Mesendoderm (in vitro differentiated cells): ENCODE measurements around the gene THADA. TPM values are rescaled to one million over a fixed set of nuclear protein-coding genes. Genes with fewer than 3 reads are reported as not detected.
A peak's percentile ranks its signal among the peaks of the same experiment; 100 is the strongest.

Experiments
- DNase-seq: peaks from one replicate; pipeline ENCODE4 v3.0.0; 2013
- H2AK5ac ChIP-seq: 2 replicates; pipeline ENCODE4 v1.6.1; 2013; ENCODE audit warnings: low read length, inconsistent platforms
- H2BK120ac ChIP-seq: 2 replicates; pipeline ENCODE4 v1.6.1; 2013; ENCODE audit warnings: low read depth, mild to moderate bottlenecking, low read length, moderate library complexity, mixed read lengths
- H2BK15ac ChIP-seq: replicated peaks from 2 replicates; pipeline ENCODE4 v1.6.1; 2013; ENCODE audit warnings: low read depth, mild to moderate bottlenecking, moderate library complexity
- H2BK5ac ChIP-seq: 2 replicates; pipeline ENCODE4 v1.6.1; 2013; ENCODE audit warnings: low read length, inconsistent platforms
- H3K18ac ChIP-seq: 2 replicates; pipeline ENCODE4 v1.6.1; 2013; ENCODE audit warnings: mild to moderate bottlenecking, low read length, mixed read lengths
- H3K23ac ChIP-seq: one replicate; pipeline ENCODE4 v1.6.1; 2013; ENCODE audit warnings: low read length
- H3K27ac ChIP-seq: 2 replicates; pipeline ENCODE4 v1.5.1; 2013; ENCODE audit warnings: low read depth, mild to moderate bottlenecking, inconsistent platforms, low read length, moderate library complexity
- H3K27me3 ChIP-seq: 2 replicates; pipeline ENCODE4 v1.6.1; 2013; ENCODE audit warnings: low read length, control low read depth, mild to moderate bottlenecking, inconsistent platforms; ENCODE audit not compliant: insufficient read depth, poor library complexity
- H3K36me3 ChIP-seq: 2 replicates; pipeline ENCODE4 v1.6.1; 2013; ENCODE audit warnings: low read length, inconsistent platforms; ENCODE audit not compliant: control insufficient read depth, insufficient read depth
- H3K4ac ChIP-seq: one replicate; pipeline ENCODE4 v1.6.1; 2013; ENCODE audit warnings: low read depth, mild to moderate bottlenecking, low read length, moderate library complexity
- H3K4me1 ChIP-seq: 2 replicates; pipeline ENCODE4 v1.6.1; 2013; ENCODE audit warnings: low read depth, low read length, inconsistent platforms; ENCODE audit not compliant: control insufficient read depth
- H3K4me2 ChIP-seq: 2 replicates; pipeline ENCODE4 v1.6.1; 2013; ENCODE audit warnings: low read length
- H3K4me3 ChIP-seq: 2 replicates; pipeline ENCODE4 v1.5.1; 2013; ENCODE audit warnings: mild to moderate bottlenecking, low read length
- H3K56ac ChIP-seq: one replicate; pipeline ENCODE4 v1.6.1; 2013; ENCODE audit warnings: low read length
- H3K79me1 ChIP-seq: 2 replicates; pipeline ENCODE4 v1.6.1; 2013; ENCODE audit warnings: low read length, inconsistent platforms
- H3K79me2 ChIP-seq: 2 replicates; pipeline ENCODE4 v1.6.1; 2013; ENCODE audit warnings: mild to moderate bottlenecking, low read length; ENCODE audit not compliant: control insufficient read depth, insufficient read depth
- H3K9ac ChIP-seq: 2 replicates; pipeline ENCODE4 v1.6.1; 2013; ENCODE audit warnings: low read length, inconsistent platforms
- H4K5ac ChIP-seq: one replicate; pipeline ENCODE4 v1.6.1; 2013; ENCODE audit warnings: low read length
- H4K8ac ChIP-seq: one replicate; pipeline ENCODE4 v1.6.1; 2013; ENCODE audit warnings: low read depth, mild to moderate bottlenecking, control low read depth, low read length, moderate library complexity
- WGBS: extraction: QIAGEN DNeasy Blood & Tissue Kit; methylation state at CpG from one replicate; pipeline ENCODE4 v1.1.7; 2013; ENCODE audit warnings: low lambda C conversion rate, missing lambda C conversion rate; ENCODE audit not compliant: insufficient coverage; ENCODE audit errors: extremely low coverage; 5-methylcytosine and 5-hydroxymethylcytosine counted together
- small RNA-seq: library from polyadenylated mRNA; stranded (forward); fragments of <200 nt; extraction: miRNeasy Mini kit (QIAGEN cat#:217004); gene quantifications from one replicate; pipeline ENCODE3, GENCODE V24; 2013; ENCODE audit not compliant: insufficient read depth

THADA gene

GRCh38 chr2:43183743-43184142, 412.1 kb downstream of the THADA start:
- DNase-seq, result no peak
- H2BK5ac ChIP-seq, result no peak overlapping the region
- no peak overlapping the region for H2BK120ac ChIP-seq
- H2BK15ac ChIP-seq, result no peak overlapping the region
- no peak overlapping the region for H3K56ac ChIP-seq
- H3K4me3 ChIP-seq, result no peak overlapping the region
- H4K5ac ChIP-seq, result no peak overlapping the region
- H3K36me3 ChIP-seq, result no peaks in the 10 kb centered on the region
- no peak overlapping the region for H4K8ac ChIP-seq
- no peaks in the 10 kb centered on the region for H3K79me1 ChIP-seq
- H3K27me3 ChIP-seq, result no peaks in the 10 kb centered on the region
- no peak overlapping the region for H3K4ac ChIP-seq
- no peak overlapping the region for H3K23ac ChIP-seq
- H3K27ac ChIP-seq, result no peak overlapping the region
- WGBS, result no CpG with 5 or more reads among the region's 5 CpGs
- H3K4me1 ChIP-seq, result peaks cover 1% of the 10 kb centered on the region
- H2AK5ac ChIP-seq, result no peak overlapping the region
- H3K18ac ChIP-seq, result no peak overlapping the region
- no peaks in the 10 kb centered on the region for H3K79me2 ChIP-seq
- H3K4me2 ChIP-seq, result no peak overlapping the region
- H3K9ac ChIP-seq, result no peak overlapping the region

DNA sequence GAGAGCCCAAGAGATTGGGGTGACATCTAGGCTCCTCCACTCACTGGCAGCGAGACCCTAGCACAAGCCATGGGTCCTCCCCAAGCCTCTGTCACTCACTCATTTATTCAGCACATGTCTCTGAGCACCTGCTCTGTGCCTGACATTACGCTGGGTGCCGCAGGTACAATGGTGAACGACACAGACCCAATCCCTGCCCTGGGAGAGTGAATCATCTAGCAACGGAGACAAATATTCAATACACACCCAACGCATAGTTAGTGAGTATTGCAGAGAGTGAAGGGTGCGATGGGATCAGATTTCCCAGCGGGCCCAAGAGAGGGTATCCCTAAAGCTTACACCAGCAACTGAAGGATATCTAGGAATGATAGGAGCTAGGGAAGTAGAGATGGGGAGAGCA, 414.9 kb downstream of the THADA start:
- Histone ChIP-seq H3K4ac (peak overlapping the region; percentile 86), H2BK120ac (no peak overlapping the region), H4K5ac (no peak overlapping the region), H3K79me1 (no peaks in the 10 kb centered on the region), H3K56ac (peak overlapping the region; percentile 80), H3K36me3 (no peaks in the 10 kb centered on the region), H3K23ac (no peak overlapping the region), H3K4me2 (no peak overlapping the region), H3K18ac (peak overlapping the region; percentile 55), H2BK15ac (no peak overlapping the region), H3K4me1 (peaks cover 8% of the 10 kb centered on the region), H3K4me3 (no peak overlapping the region), H4K8ac (no peak overlapping the region), H3K79me2 (no peaks in the 10 kb centered on the region), H3K27ac (peak overlapping the region; percentile 68), H2AK5ac (peak overlapping the region; percentile 41), H2BK5ac (peak overlapping the region; percentile 56), H3K27me3 (no peaks in the 10 kb centered on the region), H3K9ac (no peak overlapping the region)
- WGBS, result no CpG with 5 or more reads among the region's 8 CpGs
- no peak for DNase-seq

Small RNAs within 50 kb of the gene (small RNA-seq; reads per million reads assigned to genes)
- gene RF00019 (not detected), gene RN7SL531P (not detected), gene RNU6-958P (not detected)
